Stimulated activated CD4-positive, alpha-beta T cell treated with anti-CD3 and anti-CD28 coated beads, Interleukin-2, amount 100 ng/mL, for 4 hours (primary cell): Measurements from ENCODE around the gene CERK.
"Not testable (repeated sequence)": the region's sequence is repeated elsewhere in the genome, so short reads cannot be mapped to it uniquely, and the experiment has no call there.

ENCODE experiments used
- DNase-seq: peaks from one replicate; pipeline ENCODE4 v3.0.0-alpha.2; 2020; ENCODE audit warnings: low read depth

Gene CERK

DNA sequence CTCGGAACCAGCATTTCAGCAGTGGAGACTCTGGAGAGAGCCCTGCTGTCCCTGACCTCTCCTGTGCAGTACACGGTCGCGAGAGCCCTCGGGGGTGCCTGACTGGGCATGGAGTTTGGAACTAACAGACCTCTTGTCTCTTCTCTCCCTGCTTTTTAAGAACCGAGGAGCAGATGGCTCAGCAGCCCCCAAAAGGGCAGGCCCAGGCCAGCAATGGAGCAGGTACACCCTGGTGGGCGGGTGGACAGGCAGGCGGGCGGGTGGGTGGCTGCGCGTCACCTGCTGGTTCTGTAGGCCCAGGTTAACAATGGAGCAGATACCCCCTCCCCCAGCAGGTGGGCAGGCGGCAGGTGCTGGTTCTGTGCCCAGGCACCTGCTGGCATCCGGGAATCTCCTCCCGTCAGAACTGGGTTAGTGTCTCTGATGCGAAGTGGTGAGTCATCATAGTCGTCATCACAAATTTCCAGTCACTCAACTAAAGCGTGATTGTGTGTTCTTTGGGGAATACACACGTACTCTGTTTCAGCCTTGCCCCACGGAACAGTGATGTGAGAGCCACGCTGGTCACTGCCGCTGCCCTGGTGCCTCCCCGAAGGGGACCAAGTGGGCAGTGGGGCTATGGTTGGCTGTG is 76.7 kb downstream of the CERK start:
- peak; percentile 59 for DNase-seq

DNA sequence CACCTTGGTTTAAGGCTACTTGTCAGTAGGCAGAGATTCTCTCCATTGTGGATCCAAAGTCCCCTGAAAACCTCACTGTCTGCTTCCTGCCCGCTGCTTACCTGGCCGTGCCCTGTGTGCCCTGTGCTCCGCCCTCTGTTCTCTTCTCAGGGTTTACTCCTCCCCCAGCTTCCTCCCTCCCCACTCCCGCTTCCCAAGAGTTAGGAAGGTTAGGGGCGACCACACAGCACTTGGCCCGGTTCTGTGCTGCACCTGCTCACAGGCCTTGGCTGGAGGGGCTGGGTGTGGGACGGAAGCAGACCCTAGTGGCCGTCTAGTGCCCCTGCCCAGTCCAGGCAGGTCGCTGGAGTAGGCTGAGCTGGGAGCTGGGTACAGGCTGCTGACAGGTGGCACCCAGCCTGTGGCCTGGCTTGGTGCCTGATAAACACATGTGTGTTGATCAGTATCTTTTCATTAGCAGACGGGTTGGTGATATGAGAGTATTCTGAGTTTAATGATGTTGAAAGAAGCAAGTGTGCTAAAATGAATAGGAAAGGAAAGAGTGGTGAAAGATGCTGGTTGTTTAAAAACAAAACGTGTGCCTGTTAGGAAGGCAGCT is 77.3 kb downstream of the CERK start:
- DNase-seq = no peak

DNA sequence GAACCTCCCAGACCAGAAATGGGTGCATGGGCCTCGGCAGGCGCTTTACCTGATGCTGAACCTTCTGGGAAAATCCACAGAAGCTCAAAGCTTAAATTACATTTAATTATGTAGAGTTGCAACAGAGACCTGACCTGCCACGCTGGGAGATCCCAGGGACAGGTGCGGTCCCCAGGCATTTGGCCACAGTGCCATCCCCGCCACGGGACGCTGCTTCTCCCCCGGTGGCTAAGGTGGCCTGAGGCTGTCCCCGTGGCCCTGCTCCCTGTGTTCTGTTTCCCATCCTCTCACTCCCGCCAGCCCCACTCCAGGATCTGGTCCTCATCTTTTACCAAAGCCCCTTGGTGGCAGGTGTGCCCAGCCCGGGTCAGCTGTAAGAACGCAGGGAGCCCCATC is 78.3 kb downstream of the CERK start:
- no peak for DNase-seq

DNA sequence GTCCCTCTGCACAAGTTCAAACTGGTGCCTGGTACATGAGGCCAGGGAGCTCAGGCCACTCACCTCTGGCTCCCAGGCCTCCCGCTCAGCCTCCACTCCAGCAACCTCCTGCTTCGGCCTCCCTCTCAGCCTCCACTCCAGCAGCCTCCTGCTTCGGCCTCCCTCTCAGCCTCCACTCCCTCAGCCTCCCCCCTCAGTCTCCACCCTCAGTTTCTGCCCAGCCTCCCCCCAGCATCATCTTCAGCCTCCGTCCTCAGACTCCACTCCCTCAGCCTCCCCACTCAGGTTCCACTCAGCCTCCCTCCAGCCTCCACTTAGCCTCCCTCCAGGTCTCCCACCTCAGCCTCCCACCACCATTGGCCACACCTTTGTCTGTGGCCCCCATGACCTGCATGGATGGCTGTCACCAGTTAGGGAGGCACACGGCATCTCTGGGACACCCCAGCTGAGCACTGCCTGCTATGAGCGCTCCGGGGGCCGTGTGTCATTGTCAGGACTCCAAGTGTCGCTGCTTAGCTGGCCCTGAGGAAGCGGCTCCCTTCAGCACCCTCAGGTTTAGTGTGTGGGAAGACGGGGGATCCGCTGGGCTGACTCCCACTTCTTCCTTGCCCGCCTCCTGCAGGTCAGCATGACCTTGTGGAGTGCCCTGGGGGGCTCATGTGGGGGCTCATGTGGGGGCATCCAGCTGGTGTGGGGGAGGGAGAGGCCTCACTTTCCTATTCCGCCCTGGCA is 78.8 kb downstream of the CERK start:
- no peak for DNase-seq

DNA sequence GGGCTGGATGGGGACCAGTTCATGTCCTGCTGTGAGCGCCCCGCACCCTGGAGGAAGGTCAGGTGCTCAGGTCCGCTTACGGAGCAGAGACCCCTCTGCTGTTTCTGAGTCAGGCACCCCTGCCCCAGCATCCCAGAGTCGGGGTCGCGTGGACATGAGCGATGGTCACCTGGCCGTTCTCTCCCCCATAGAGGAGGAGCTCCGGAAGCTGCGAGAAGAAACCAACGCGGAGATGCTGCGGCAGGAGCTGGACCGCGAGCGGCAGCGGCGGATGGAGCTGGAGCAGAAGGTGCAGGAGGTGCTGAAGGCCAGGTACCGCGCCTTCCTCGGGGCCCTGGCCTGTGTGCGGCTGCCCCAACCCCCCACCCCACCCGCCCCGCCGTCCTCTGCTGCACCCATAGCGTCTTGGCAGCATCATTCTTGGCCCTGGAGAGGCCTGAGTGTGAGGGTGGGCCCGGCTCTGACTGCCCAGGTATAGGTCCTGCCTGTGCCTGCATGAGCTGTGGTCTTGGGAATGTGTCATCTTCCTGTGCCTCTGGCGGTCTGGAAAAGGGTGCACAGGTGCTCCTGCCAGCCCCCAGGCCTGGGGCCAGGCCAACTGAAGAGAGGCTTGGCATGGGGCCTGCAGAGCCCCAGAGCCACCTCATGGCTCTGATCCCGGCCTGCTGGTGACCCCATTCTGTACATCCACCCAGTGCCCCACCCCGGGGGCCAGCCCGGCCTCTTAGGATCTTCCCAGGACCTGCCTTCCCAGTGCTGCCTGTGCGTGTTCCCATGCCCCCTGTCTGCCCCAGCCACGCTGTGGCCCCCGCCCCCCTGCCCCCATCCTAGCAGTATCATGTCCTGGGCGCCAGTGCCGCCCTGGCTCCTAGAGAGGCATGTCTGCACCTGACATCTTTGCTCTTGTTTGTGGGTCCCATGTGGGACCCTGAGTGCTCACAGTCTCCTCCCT is 79.8 kb downstream of the CERK start:
- DNase-seq = no peak

DNA sequence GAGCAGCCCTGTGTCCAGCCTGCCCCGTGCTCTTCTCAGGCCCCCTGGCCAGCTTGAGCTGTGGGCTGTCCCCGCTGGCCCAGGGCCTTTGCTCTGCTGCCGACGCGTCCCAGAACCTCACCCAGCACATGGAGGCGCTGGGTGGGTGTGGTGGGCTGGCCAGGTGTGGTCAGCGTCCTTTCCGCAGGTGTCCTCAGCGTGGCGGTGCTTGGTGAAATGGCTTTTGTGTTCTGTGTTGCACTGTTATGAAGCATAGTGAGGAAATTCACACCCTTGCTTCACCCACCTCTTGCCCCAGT is 80.4 kb downstream of the CERK start:
- no peak for DNase-seq

DNA sequence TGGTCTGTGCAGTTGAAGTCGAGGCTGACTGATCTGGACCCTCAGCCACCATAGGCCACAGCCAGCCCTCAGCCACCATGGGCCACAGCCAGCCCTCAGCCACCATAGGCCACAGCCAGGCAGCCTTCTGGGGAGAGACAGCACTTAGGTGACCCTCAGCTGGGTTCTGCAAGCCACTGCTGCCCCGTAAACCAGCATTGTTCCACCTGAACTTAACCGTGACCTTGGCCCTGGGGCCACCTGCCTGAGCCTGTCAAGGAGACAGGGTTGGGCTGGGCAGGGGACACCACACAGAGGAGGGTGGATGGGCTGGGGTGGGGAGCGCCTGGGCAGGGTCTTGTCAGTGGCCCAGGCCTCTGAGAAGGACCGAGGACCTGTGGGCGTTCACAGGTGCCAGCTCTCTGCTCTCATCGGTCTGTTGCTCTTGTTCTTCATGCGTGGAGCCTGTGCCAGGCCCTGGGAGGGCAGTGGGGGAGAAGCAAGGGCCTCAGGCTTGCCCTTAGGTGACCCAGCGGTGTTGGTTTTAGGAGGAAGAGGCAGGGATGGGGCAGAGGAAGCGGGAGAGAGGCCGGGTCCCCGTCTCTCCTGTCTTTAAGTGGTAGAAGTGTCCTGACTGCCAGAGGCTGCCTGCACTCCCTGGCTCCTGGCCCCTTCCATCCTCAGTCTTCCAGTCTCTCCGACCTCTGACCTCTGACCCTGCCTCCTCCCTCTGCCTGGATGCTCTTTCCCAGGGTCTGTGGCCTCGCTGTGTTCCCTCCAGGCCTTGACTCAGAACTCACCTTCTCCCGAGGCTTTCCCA is 81.0 kb downstream of the CERK start:
- DNase-seq = no peak

DNA sequence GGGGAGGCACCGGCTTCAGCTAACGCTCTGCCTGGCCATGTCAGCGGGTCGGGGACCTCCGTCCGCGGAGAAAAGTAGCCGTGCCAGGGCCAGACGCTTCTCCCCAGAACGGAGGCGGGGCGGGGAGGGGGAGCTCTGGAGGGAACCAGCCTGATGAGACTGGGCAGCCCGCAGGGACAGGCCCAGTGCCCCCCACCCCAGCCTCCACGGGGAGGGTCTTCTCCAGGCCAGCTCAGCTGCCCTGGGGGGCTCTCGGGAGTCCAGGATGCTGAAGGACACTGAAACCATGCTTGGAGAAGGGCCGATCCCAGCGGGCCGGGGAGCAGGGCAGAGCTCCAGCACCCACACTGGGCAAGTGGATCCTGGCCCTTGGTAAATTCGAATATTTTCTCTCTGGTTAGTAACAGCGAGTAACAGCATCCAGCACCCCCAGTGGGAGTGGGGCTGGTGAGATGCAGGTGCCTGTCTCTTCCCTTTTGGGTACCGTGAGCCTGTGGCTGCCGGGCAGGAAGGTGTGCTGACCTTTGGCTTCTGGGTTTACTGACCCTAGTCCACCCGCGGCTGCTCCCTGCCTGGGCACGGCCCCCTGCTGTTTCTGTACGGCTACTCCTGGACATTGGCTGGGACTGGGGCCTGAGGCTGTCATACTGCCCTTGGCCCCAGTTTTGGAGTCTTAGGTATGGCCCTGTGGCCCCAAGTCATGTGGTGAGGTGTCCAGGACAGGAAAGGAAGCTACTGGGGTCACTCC is 82.0 kb downstream of the CERK start:
- no peak for DNase-seq

DNA sequence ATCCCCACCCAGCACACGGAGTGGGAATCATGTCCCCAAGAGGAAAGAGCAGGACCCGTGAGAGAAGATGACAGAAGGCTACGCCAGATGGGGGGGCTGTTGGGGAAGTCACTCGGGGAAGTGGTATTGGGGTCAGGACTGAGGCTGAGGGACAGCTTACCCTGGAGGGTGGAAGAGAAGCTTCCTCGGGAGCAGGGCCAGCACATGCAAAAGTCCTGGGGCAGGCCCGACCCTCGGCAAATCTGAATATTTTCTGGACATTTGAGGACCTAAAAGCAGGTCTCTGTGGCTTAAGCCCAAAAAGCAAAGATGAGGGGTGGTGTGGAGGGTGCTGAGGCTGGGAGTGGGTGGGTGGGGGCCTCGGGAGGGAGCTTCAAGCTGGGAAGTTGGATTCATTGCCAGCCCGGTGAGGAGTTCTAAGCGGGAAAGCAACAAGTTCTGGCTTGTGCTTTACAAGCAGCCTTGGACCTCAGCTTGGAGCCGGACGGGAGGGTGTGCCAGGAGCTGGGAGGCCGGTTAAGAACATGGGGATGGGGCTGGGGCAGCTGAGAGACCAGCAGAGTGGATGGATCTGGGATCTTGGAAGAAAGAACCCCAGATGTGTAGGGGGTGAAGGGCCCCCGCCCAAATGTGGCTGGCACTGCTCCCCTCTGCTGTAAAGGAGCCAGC is 83.0 kb downstream of the CERK start:
- no peak for DNase-seq

DNA sequence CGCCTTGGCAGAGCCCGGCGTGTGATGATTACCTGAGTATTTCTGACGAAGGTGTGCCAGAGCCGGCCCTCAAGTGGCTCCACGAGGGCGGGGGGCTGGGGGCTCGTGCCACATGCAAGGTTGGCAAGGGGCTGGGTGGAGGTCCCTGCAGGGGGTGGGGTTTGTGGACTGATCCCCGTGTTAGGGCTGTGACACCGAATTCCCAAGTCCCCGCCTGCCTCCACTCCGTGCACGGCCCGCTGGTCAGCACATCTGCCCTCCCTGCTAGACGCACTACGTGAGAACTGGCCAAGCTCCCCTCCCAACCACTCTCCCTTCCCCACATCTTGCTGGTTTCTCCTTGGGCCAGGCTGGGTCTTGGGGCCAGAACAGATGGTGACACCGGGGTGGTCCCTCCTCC is 83.6 kb downstream of the CERK start:
- no peak for DNase-seq

DNA sequence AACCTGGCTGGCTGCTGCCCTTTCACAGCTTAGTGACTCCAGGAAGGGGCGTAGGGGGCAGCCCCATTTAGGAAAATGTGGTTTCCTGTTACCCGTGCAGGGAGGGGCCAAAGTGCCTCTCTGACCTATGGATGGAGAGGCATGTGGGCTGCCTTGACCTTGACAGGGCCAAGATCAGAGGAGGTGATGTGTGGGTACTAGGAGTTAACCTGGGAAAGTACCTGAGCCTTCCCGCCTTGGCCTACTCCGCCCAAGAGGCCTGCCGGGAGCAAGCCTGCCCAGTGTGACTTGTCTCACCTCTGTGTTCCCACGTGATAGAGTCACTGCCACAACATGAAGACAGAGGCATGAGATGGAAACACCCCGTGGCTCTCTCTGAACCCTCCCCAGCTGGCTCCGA is 84.5 kb downstream of the CERK start:
- DNase-seq = no peak

DNA sequence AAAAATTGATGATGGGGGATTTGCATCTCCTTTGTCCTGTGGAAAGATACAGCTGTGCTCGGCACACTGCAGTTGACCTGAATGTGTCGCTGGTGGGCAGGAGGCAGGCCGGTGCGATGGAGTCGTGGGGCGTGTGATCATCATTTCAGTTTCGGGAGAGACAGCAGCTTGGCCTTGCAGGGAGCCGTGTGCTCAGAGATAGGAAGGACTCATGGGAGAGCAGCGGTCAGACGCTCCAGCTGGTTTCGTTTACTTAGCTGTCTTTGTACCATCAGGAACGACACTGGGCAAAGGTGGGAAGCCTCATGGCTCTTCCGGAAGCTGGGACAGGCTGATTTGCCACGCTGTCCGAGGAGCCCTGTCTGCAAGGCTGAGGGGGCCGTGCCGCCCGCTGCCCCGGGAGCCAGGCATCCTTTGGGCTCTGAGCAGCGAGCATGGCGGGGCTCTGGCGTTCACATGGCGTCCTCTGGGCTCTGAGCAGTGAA is 85.2 kb downstream of the CERK start:
- DNase-seq = no peak

DNA sequence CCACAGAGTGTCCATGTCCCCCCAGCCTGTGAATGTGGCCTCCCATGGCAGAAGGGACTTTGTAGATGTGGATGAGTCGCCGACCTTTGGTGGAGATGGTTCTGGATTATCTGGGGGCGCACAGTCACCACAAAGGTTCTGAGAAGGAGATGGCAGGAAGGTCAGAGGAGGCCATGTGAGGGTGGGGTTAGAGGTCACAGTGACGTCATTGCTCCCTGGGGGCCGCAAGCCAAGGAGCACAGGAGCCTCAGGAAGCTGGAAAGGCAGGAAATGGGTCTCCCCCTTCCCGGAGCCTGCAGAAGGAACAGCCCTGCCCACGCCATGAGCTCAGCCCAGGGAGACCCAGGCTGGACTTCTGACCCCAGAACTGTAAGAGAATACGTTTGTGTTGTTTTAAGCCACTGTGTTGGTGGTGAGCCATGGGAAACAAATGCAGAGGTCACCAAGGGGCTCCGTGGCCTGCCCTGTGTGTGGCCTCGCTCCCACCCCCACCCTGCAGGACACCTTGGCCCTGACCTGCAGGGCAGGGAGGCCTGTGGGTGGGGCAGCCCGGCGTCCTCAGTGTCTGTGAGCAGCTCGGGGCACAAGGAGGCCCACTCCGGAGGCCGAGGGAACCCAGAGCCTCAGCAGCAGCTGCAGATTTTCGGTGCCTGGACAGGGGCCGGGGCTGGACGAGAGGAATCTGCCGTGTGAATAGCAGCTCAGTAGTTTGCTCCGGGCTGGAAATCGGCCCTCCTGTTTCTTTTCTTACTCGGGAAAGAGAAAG is 85.8 kb downstream of the CERK start:
- no peak for DNase-seq

DNA sequence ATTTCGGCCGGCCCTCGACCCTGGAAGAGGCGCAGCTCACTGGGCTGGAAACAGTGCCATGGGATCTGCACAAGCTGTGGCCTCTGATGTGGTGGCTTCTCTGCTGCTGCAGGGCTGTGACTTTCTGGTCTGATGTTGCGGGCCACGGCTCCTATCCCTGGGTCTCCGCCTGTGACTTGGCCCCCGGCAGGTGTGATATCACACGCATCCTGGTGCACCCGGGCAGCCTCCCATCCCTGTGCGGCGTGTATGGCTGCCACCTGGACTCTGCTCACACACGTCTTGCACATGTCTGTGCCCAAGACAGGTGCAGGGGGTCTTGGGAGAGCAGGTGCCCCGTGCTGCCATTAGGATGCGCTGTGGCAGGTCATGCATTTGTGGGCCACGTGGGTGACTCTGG is 86.7 kb downstream of the CERK start:
- DNase-seq = no peak

DNA sequence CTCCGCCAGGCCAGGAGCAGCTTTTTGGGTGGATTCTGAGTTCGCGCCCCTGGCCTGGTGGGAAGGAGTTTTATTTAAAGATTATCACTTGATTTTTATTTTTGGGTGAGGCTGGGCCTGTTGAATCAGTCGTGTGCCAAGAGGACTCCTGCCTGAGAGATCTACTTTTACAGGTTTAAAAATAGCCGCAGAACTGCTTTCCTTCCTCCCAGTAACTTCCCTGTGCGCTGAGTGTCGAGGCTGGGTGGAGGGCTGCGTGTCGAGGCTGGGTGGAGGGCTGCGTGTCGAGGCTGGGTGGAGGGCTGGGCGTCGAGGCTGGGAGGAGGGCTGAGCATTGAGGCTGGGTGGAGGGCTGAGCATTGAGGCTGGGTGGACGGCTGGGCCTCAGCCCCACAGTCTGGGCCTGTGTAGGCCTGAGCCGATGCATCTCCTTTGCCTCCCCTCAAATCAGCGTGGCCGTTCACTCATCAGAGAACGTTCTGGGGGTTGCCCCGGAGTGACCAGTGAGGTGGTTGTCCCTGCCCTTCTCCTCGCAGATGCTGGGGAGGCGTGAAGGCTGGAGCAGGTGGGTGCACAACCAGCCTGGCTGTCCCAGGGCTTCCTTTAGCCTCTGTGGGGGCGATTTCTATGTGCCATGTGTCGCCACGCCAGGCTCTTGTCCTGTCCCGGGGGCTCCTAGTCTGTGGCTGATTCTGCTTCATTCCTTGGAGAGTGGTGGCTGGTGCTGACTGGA is 87.8 kb downstream of the CERK start:
- DNase-seq = no peak

DNA sequence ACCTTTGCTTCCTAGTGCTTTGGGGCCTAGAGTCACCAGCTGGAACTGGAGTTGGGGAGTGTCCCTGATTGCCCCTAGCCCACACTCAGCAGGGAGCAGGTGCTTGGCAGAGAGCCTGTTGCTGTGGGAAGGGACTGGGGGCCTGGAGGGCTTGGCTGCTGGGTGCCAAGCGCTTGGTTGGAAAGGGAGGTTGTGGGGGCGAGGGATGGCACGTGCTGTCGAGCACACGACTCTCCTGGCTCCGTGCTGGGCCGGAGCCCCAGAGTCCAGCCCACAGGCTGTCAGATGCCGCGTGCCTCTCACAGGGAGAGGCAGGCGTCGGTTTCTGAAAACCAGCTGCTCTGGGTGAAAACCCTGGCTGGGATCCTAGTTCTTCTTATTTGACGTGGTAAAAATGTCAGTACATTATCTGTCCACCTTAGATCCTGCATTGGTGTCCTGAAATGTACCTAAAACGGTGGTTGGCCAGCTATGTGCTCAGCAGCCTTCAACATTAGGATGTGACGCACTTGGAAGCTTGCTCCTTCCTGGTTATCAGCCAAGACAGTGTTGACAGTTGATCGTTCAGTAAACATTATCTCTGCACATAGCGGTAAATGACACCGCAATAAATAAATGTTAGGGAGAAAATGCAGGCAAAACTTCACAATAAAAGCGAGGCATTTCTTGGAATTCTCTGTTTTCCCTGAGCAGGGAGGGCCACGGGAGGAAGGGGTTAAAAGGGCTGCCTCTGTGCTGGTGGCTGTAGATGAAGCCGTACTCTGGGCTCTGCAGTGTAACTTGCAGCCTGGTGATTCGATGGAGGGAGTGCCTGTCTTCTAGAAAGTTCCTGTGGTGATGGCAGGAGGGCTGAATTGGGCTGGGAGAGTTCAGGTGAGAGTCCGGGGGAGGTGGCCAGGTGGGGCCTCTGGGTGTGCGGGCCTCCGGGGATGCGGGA is 88.6 kb downstream of the CERK start:
- no peak for DNase-seq

DNA sequence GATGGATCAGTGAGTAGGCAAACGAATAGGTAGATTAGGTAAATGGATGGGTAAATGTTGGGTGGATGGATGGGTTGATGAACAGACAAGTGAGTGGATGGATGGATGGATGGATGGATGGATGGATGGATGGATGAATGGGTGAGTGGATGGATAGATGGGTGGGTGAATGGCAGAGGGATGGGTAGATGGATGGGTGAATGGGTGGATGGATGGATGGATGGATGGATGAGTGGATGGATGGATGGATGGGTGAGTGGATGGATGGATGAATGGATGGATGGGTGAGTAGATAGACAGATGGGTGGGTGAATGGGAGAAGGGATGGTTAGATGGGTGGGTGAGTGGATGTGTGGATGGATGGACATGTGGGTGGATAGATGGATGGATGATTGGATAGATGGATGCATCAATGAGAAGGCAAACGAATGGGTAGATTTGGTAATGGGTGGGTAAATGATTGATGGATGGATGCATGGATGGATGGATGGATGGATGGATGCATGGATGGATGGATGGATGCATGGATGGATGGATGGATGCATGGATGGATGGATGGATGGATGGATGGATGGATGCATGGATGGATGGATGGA is 89.7 kb downstream of the CERK start:
- DNase-seq = not testable (repeated sequence)
